K562 (cell line): Measurements from ENCODE around the gene AHI1. TPM values are rescaled to one million over a fixed set of nuclear protein-coding genes. Genes with fewer than 3 reads are reported as not detected.
A peak's percentile ranks its signal among the peaks of the same experiment; 100 is the strongest.

Experiments used
- ARID1B ChIP-seq: fragments of 450-650 bp; IDR thresholded peaks from 2 replicates; pipeline ENCODE4 v1.6.1; 2016; ENCODE audit warnings: antibody characterized with exemption, mild to moderate bottlenecking, inconsistent platforms
- ARID3A ChIP-seq: IDR thresholded peaks from 2 replicates; pipeline ENCODE4 v1.6.1; 2012; ENCODE audit warnings: low read depth, low read length, improper control_type of control experiment, borderline replicate concordance
- ARID3B ChIP-seq: fragments of 250-450 bp; sonication (Bioruptor Pico); IDR thresholded peaks from 2 replicates; pipeline ENCODE4 v1.4.0; 2020; ENCODE audit warnings: borderline replicate concordance
- FOXM1 ChIP-seq, 2 experiments: fragments of 450-650 bp in 1 of 2; sonication (generic) in 1 of 2; formaldehyde crosslinking in 1 of 2; IDR thresholded peaks; 2 replicates each; pipeline versions ENCODE4 v1.6.1 to v1.9.0; 2017 to 2022; ENCODE audit warnings: low read depth in 2 of 2, mild to moderate bottlenecking in 2 of 2, missing genetic modification reagents in 1 of 2, moderate library complexity in 1 of 2
- HMBOX1 ChIP-seq: sonication (generic); IDR thresholded peaks from 2 replicates; pipeline ENCODE4 v1.6.1; 2016
- MITF ChIP-seq: IDR thresholded peaks from 2 replicates; pipeline ENCODE4 v1.6.1; 2014; ENCODE audit warnings: antibody characterized with exemption
- MLLT1 ChIP-seq, 2 experiments: fragments of 450-650 bp; IDR thresholded peaks; 2 replicates each; pipeline ENCODE4 v1.6.1; 2016
- NFIC ChIP-seq: fragments of 450-650 bp; IDR thresholded peaks from 2 replicates; pipeline ENCODE4 v1.6.1; 2017; ENCODE audit warnings: mild to moderate bottlenecking, inconsistent platforms
- SP2 ChIP-seq: IDR thresholded peaks from 2 replicates; pipeline ENCODE4 v1.6.1; 2011; ENCODE audit warnings: mild to moderate bottlenecking, low read depth, low read length, moderate library complexity; ENCODE audit not compliant: poor library complexity, severe bottlenecking; ENCODE audit errors: extremely low read depth
- TAF15 ChIP-seq: fragments of 200-400 bp; formaldehyde crosslinking; IDR thresholded peaks from 2 replicates; pipeline ENCODE4 v1.6.1; 2017; ENCODE audit warnings: mild to moderate bottlenecking, low read depth, low read length, moderate library complexity
- TRIM25 ChIP-seq: fragments of 450-650 bp; IDR thresholded peaks from 2 replicates; pipeline ENCODE4 v1.7.0; 2016; ENCODE audit warnings: borderline replicate concordance
- ZBTB7A ChIP-seq: IDR thresholded peaks from 2 replicates; pipeline ENCODE4 v1.6.1; 2011; ENCODE audit warnings: low read depth, mild to moderate bottlenecking, low read length, moderate library complexity, borderline replicate concordance; ENCODE audit not compliant: control insufficient read depth
- ZNF512 ChIP-seq: IDR thresholded peaks from 2 replicates; pipeline ENCODE4 v1.6.1; 2016; ENCODE audit warnings: missing genetic modification characterization, missing compliant biosample characterization
- polyA plus RNA-seq, 8 experiments: library from polyadenylated mRNA; depleted of rRNA in 4 of 8; stranded (reverse) in 5 of 8; unstranded in 3 of 8; fragments of >200 nt; fragmentation: Nextera tagmentation in 2 of 8; fragmentation: Illumina TruSeq in 1 of 8; extraction: Ambion mirVana in 2 of 8; extraction: Trizol in 1 of 8; gene quantifications; 2 replicates each; pipeline versions ENCODE4 v1.2.1 to v1.2.3, GENCODE V29; 2011 to 2014; ENCODE audit warnings: inconsistent platforms in 1 of 8, missing spikeins in 1 of 8
- total RNA-seq, 7 experiments: library from RNA; depleted of rRNA in 6 of 7; stranded (reverse); fragments of >200 nt in 6 of 7; fragmentation: Illumina TruSeq in 2 of 7; extraction: Trizol in 2 of 7; gene quantifications; 2 replicates each; pipeline versions ENCODE4 v1.2.1 to v1.2.3, GENCODE V29; 2011 to 2021; ENCODE audit warnings: low replicate concordance in 1 of 7

AHI1 gene
- total and polyA plus RNA-seq, 9 of the 15 experiments (the other 6 are each of a cell fraction or from before 2014, with no cell fraction given): 24.7 to 54.9 (median 32.2) TPM

GRCh38 chr6:135320721-135321621 lies 176.6 kb downstream of the AHI1 start (continued):
- TF ChIP-seq ZNF512 (tag) (0 out of 2 replicates have a peak, but pooled peaks have one; percentile 9), TAF15 (no peak), MITF (peak; percentile 65; the same call in 1 of the 2 replicates), ARID1B (peak; percentile 95), ARID3B (CRISPR knock-in tag) (no peak), HMBOX1 (peak; percentile 92), FOXM1 (IDR thresholded peaks at IDR 0.05; ENCODE audit: low read depth) (peak; percentile 67), FOXM1 (CRISPR knock-in tag; IDR thresholded peaks at IDR 0.05; ENCODE audit: low read depth) (no peak), MLLT1 (IDR thresholded peaks at IDR 0.05) (peak; percentile 71 to 74; a peak in 2 of 4 replicates), ZBTB7A (peak; percentile 42; the same call in 1 of the 2 replicates), NFIC (peak; percentile 83), TRIM25 (peak; percentile 84; the same call in 1 of the 2 replicates), SP2 (no peak), ARID3A (peak; percentile 70; the same call in 1 of the 2 replicates)
